Ramos (cell line): ENCODE results near the gene RAB7A.

Experiments
- in situ Hi-C: fragments of 300-500 bp; cut with MboI; formaldehyde crosslinking; loops from one replicate; pipeline ENCODE4 v1.14.3; 2022; ENCODE audit warnings: low sequenced_read_pairs; ENCODE audit not compliant: unreplicated experiment

The RAB7A gene

DNA sequence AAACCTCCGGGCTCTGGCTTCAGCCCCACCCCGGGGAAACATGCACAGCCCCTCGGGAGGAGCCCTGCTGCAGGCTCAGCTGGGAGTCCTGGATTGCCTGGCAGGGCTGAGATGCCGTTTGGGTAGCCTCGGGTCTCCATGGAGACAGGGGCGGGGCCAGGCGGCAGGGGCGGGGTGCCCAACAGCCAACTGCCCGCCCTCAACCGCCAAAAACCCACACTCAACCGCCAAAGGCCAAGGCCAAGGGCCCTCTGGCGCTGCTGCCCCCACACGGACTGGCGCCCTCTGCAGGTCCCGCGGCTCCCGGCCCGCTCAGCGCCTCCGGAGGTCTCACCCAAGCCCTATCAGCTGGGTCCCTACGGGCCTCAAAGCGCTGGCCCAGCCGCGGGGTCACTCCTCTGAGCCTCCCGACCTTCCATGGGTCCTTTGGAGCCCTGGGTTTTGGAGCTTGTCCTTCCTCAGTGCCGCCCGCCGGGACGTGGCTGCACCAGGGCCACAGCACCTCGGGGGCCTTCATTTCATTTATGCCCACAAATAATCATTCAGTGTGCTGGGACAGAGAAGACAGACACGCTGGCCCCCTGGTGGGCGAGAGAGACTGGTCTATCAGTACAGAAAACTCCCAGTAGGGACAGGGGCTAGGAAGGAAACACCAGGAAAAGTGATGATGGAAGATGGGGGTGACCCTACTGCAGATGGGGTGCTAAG lies 119.9 kb downstream of the RAB7A start:
- in situ Hi-C loops = no loop called here

DNA sequence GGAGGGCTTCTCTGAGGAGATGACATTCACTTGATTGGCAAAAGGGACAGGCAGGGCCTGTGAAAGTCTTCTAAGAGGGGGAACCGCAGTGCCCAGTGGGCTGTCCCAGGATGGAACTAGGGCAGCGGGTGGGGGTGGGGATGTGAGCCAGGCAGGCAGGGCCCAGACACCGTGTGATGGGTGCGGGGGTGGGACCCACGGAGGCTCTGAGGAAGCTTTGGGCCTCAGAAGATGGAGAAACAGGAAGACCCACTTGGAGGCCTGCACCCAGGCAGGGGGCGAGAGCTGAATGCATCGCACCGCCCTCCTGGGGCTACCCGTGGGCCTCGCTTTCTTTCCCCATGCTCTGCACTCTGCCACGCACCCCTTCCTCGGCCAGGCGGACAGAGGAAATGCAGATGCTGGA lies 120.5 kb downstream of the RAB7A start:
- in situ Hi-C loops = no loop called here

DNA sequence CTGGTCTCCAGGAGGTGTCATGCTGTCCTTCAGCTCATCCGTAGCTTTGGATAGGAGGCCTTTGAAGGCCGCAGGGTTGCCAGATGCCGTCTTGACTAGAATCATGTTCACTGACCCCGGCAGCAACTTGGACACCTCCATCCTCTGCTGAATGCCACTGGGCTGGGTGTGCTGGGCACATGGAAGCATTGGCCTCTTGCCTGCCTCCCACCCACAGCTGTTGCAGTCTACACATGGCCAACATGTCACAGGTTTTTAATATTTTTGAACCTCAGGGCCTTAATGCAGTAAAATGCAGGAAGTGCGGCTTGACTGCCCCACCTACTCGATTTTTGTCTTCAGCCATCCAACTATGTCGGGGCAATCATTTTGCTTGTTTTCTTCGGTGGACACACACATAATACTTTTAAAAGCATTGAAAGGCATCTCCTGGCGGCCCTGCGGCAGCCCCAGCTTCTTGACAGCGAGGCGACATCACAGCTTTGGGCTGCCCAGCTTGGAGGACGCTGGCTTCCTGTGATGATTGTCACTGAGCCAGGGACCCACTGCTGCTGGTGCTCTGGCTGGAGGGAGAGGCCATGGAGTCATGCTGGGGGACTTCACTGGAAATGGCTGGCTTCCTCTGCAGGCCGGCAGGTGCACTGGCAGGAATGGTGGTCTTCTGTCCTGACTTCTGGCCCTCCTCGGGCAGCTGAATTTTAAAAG lies 121.8 kb downstream of the RAB7A start:
- in situ Hi-C loops = no loop called here

DNA sequence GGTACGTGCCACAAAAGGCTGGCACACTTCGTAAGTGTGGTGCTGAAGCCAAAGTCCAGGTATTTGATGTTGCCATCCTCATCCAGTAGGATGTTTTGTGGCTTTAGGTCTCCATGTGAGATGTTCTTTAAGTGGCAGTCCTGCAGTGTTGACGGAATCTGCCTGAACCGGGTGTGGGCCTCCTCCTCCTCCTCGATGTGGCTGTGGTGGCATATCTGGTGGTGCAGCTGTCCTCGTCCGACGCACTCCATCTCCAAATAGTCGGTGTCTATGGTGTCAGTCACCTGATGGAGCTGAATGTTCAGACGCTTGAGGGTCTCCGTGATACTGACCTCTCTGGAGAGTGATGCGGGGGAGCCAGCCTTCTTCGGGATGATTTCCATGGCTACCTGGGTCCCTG lies 123.0 kb downstream of the RAB7A start:
- in situ Hi-C loops = no loop called here

DNA sequence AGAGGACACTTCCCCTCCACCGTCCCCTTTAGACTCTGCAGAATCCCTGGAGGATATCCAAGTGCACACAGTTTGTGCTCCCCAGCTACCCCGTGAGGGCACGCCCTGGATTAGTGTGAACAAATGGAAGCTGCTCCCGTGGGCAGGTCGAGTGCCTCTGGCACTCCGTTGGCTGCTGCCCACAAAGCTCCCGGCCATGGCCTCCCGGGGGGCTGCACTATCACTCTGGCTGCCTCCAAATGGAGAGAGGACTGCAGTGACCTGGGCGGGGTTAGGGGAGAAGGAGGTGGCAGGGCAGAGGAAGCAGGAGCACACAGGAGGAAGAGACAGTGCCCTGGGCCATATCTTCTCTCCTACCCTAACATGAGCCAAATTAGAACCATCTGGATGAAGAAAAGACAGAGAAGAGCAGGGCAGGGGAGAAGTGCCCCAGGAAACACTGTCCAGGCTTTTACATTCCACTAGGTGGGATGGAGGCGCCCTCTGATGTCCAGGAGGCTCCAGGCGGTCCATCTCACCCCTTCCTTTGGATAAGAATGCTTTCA lies 124.0 kb downstream of the RAB7A start:
- in situ Hi-C loops = no loop called here

DNA sequence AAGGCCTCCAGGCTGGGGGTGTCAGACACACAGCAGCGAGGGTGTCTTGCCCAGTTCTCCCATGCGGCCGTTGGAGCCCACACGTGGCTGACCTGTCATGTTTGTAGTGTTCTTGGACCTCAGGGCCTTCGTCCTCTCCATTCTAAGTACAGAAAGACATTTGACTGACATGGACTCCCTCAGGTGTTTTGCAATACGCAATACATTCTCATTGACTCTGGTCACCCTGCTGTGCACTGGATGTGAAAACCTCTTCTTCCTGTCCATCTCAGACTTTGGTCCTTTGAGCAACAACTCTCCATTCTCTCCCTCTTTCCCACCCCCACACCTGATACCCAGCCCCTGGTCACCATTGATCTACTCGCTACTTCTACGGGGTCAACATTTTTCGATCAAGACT lies 124.6 kb downstream of the RAB7A start:
- in situ Hi-C loops = no loop called here

DNA sequence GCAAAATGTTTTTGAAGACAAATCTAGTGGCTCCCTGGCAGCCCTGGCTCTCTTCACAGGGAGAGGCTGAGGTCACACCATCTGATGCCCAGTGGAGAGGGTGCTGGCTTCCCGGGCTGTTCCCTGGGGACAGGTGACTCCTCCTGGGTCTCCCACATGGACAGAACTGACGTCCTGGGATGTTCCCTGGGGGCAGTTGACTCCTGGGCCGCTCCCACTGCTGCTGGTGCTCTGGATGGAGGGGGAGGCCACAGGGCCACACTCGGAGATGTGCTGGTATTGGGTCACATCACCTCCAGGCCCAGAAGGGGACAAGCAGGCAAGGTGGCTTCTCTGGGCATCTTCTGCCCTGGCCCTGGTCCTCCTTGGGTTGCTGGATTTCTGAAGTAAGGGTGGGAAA lies 125.6 kb downstream of the RAB7A start:
- in situ Hi-C loops = no loop called here

DNA sequence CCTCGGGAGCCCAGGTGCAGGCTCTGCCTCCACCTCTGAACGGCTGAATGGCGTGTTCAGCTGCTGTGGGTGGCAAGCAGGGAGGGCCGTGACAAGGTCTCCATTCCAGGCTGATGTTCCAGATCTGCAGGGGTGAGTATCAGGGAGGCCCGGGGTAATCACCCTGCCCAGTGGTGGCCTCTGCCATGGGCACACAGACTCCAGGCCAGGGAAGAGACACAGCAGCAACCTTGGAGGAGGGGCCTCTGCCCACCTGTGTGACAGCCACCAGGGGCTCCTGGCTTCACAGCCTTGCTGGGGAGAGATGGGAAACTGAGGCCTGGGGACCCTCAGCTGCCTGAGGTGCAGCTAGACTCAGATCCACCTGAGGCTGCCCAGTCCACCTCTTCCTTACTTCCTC lies 127.8 kb downstream of the RAB7A start:
- in situ Hi-C loops = no loop called here

DNA sequence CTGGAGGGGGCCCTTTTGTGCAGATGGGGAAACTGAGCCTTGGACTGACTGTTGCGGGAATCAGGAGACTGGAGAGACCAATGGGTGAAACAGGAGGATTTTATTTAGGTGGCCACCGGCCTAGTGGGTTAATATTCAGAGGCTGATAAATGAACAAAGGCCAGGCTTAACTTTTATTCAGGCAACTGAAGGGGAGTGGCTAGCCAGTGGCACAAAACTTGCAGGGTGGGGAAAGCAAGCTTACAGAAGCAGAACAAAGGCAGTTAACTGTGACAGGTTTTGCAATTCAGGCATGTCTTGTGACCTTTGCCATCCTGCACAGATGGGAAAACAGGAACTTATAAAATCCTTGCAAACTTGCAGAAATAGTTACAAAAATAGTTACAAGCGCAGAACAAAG lies 128.5 kb downstream of the RAB7A start:
- in situ Hi-C loops = no loop called here

DNA sequence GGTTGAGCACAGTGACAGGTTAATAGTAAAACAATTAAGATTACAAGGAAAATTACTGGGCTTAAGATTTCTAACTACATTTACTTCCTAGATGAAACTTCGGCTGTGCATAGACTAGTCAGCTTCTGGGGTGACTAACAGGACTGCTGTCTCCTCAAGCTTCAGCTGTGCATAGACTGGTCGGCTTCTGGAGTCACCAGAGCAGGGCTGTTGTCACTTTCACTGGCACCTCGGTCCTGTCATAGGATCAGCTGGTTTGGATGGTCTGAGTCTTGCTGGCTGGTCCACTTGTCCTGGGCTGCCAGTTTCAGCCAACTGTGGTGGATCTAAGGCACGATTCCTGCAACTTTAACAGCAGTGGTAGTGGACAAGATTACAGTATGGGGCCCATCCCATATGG lies 129.6 kb downstream of the RAB7A start:
- in situ Hi-C loops = no loop called here

DNA sequence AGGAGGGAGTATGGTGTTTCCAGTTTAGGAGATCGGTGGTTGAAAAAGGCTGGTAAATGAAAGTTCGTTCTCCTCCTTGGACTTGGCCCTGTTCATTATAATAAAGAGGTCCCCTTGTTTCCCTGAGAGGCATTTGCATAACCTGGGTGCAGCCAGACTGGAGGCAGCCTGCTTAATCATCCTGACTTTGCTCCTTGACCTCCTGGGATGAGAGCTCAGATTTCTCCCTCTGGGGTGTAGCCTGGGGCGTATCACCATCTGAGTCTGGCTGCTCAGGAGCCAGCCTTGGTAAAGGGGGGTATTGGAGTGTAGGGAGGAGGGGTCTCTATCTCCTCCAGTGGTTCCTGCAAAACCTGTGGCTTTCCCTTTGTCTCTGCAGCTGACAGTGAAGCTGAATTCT lies 132.2 kb downstream of the RAB7A start:
- in situ Hi-C loops = no loop called here

DNA sequence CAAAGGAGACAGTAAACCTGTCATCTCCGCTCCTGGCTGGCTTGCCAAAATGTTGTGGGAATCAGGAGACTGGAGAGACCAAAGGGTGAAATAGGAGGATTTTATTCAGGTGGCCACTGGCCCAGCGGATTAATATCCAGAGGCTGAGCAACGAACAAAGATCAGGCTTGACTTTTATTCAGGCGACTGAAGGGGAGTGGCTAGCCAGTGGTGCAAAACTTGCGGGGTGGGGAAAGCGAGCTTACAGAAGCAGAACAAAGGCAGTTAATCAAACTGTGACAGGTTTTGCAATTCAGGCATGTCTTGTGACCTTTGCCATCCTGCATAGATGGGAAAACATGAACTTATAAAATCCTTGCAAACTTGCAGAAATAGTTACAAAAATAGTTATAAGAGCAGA lies 133.6 kb downstream of the RAB7A start:
- in situ Hi-C loops = no loop called here

DNA sequence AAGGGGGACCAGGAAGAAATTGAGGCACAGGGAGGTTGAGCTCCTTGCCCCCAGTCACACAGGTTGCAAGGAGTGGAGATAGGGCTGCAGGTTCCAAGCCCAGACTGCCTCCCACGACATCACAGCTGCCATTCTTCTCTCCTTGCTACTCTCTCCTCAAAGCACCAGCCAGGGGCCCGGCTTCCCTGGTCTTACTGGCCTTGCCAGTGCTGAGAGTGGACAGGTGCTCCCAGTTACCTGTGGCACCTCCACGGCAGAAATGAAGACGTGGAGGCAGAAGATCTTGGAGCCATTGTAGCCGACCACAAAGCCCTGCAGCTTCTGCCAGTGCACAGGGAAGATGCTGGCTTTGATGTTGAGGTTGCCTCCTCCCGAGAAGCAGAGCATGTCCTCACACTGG lies 135.5 kb downstream of the RAB7A start:
- in situ Hi-C loops = no loop called here

DNA sequence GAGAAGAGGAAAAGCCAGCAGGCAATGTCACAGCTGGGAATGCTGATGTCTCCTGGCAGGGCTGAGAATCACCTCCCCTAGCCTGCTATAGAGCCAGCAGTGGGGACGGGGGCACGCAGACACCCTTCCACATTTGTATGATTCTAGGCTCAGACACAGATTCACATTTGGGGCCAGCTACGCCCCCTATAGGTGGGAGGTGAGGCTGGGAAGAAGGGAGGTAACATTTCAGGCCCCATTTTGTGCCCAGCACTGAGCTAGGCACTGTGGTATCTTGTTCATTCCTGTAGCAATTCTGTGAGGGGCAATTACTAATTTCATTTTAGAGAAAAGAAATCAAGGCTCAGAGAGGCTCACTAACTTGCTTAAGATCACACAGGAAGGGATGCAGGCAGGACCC lies 137.6 kb downstream of the RAB7A start:
- in situ Hi-C loops = no loop called here
